ENCODE results near the gene DPRX.
"Not testable (repeated sequence)": the region's sequence is repeated elsewhere in the genome, so short reads cannot be mapped to it uniquely, and the experiment has no call there.

The DPRX gene

GRCh38 chr19:53647350-53647749, 15.6 kb downstream of the DPRX start:
- DNase-seq, result no peak

- DNase-seq, result no peak
These were observed 16.0 kb downstream of the DPRX start for GRCh38 chr19:53647792-53648191.

- no peak for DNase-seq
These were observed 18.2 kb downstream of the DPRX start for GRCh38 chr19:53649746-53650593.

GRCh38 chr19:53652476-53652875, 20.7 kb downstream of the DPRX start:
- DNase-seq, result no peak

- DNase-seq, result no peak
These were observed 23.4 kb downstream of the DPRX start for GRCh38 chr19:53655042-53655665.

GRCh38 chr19:53657330-53657729, 25.5 kb downstream of the DPRX start:
- no peak for DNase-seq

- DNase-seq, result no peak
These were observed 26.0 kb downstream of the DPRX start for GRCh38 chr19:53657778-53658177.

DNA sequence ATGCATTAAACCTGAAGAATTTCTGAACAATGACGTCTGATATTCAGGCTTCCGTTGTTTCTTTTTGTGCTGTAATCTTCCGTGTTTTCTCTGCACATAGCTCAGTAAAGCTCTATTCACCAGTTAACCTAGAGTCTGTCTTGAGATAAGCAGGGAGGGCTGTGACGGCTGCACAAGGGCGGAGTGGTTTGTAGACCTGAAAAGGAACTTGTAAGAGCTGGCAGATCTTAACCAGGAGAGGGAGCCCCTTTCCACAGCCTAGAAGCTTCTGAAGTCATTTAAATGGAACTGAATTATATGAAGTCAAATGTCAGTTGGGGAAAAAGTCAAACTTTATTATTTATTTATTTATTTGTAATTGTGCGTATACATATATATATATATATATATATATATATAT, 27.5 kb downstream of the DPRX start:
- DNase-seq, result peak; percentile 15

DNA sequence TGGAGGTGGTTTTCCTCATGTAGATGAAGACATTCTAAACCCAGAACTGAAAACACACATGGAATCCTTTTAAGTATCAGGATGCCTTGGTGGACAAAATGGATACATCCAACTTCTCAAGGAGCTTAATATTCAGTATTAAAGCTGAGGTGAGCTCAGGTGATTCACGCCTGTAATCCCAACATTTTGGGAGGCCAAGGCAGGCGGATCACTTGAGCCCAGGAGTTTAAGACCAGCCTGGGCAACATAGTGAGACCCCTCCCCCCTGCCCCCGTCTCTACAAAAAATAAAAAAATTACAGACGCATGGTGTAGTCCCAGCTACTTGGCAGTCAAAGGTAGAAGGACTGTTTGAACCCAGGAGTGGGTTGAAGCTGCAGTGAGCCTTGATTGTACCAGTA, 28.8 kb downstream of the DPRX start:
- DNase-seq, result no peak

DNA sequence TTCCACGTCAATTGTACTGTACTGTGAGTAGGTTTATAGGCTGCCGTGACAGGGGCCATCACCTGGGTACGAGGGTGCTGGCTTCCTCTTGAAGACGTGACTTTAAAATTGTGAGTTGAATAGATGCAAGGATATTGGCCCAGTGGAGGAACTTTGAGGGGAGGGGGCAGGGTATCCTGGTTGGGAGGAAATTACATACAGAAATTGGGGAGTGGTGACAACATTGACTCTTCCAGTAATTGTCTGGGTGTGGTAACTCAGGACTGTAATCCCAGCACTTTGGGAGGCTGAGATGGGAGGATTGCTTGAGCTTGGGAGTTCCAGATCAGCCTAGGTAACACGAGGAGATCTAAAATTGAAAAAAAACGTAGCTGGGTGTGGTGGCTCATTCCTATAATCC, 30.4 kb downstream of the DPRX start:
- no peak for DNase-seq

- DNase-seq, result no peak
These were observed 32.4 kb downstream of the DPRX start for GRCh38 chr19:53664152-53664551.

DNA sequence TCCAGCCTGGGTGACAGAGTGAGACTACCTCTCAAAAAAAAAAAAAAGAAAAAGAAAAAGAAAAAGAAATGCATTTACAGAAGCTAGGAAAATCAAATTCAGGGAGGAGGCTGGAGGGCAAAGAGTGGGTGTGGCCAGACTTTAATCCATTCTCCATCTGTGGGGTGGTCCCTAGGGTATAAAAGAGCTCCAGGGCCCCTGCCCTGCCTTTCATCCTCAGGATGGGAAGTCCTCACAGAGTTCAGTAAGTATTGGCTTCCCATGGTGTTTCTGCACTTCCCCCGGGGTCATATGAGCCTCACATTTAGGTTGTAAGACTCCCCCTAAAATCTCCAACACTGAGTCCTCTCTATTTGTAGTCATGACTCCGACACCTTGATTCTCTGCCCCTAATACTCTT, 33.0 kb downstream of the DPRX start:
- DNase-seq, result no peak

DNA sequence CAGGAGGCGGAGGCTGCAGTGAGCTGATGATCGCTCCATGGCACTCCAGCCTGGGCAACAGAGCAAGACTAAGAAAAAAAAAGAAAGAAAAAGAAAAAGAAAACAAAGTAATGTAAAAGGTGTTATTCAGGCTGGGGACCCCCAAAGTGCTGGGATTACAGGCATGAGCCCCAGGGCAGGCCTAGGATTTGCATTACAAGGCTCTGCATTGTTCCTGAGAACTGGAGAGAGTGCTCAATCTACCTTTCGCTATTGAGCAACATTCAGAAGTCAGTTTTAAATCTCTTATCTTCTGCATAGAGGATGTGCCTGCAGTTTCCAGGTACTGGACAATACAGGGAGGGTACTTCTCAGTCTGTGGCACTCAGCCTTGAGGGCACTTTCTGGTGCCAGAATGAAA, 34.5 kb downstream of the DPRX start:
- not testable (repeated sequence) for DNase-seq

DNA sequence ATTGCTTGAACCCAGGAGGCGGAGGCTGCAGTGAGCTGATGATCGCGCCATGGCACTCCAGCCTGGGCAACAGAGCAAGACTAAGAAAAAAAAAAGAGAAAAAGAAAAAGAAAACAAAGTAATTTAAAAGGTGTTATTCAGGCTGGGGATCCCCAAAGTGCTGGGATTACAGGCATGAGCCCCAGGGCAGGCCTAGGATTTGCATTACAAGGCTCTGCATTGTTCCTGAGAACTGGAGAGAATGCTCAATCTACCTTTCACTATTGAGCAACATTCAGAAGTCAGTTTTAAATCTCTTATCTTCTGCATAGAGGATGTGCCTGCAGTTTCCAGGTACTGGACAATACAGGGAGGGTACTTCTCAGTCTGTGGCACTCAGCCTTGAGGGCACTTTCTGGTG, 37.0 kb downstream of the DPRX start:
- not testable (repeated sequence) for DNase-seq

GRCh38 chr19:53670345-53670744, 38.5 kb downstream of the DPRX start:
- DNase-seq, result no peak

- DNase-seq, result no peak
These were observed 39.9 kb downstream of the DPRX start for GRCh38 chr19:53671663-53672062.

All from NCI-H526 treated with DMSO at 0.1 percent for 48 hours (cell line).